ENCODE measurements around the gene OBP2A.
A peak's percentile ranks its signal among the peaks of the same experiment; 100 is the strongest.

Gene OBP2A

GRCh38 chr9:135552698-135553171, 6.8 kb downstream of the OBP2A start:
- no CpG with 5 or more reads among the region's 19 CpGs for WGBS (ENCODE audit: extremely low coverage, insufficient coverage, low lambda C conversion rate)
- H3K4me1 ChIP-seq (ENCODE audit: control insufficient read depth, low read depth, low read length) = no peaks in the 10 kb centered on the region
- peak; percentile 9 for DNase-seq

GRCh38 chr9:135554718-135555117, 8.8 kb downstream of the OBP2A start:
- Histone ChIP-seq H3K56ac (ENCODE audit: low read length) (no peak overlapping the region), H3K18ac (ENCODE audit: low read length) (no peak overlapping the region), H3K79me2 (ENCODE audit: control insufficient read depth, insufficient read depth, low read length) (no peaks in the 10 kb centered on the region), H3K27ac (ENCODE audit: low read depth, low read length) (no peak overlapping the region), H4K5ac (ENCODE audit: low read length) (no peak overlapping the region), H3K4me2 (ENCODE audit: low read length) (no peak overlapping the region), H3K9ac (ENCODE audit: low read length) (no peak overlapping the region), H3K23ac (ENCODE audit: low read length) (no peak overlapping the region), H3K36me3 (ENCODE audit: control insufficient read depth, insufficient read depth, low read length) (no peaks in the 10 kb centered on the region), H3K4me3 (ENCODE audit: low read length) (no peak overlapping the region), H3K27me3 (ENCODE audit: insufficient read depth, low read length, poor library complexity) (no peaks in the 10 kb centered on the region), H2BK120ac (ENCODE audit: low read depth, low read length) (no peak overlapping the region), H3K4ac (ENCODE audit: low read depth, low read length) (no peak overlapping the region), H3K4me1 (ENCODE audit: control insufficient read depth, low read depth, low read length) (no peaks in the 10 kb centered on the region), H2BK5ac (ENCODE audit: low read length) (no peak overlapping the region), H4K8ac (ENCODE audit: low read depth, low read length) (no peak overlapping the region), H3K79me1 (ENCODE audit: low read length) (no peaks in the 10 kb centered on the region), H2BK15ac (replicated peaks; ENCODE audit: low read depth) (no peak overlapping the region), H2AK5ac (ENCODE audit: low read length) (no peak overlapping the region)
- no peak for DNase-seq
- no CpG with 5 or more reads among the region's 4 CpGs for WGBS (ENCODE audit: extremely low coverage, insufficient coverage, low lambda C conversion rate)

More at GRCh38 chr9:135552698-135553171, 6.8 kb downstream of the OBP2A start:
- H3K18ac ChIP-seq (ENCODE audit: low read length) = no peak overlapping the region
- no peaks in the 10 kb centered on the region for H3K79me1 ChIP-seq (ENCODE audit: low read length)
- H3K79me2 ChIP-seq (ENCODE audit: control insufficient read depth, insufficient read depth, low read length) = no peaks in the 10 kb centered on the region
- no peak overlapping the region for H2AK5ac ChIP-seq (ENCODE audit: low read length)
- H2BK15ac ChIP-seq (replicated peaks; ENCODE audit: low read depth) = no peak overlapping the region
- H3K56ac ChIP-seq (ENCODE audit: low read length) = no peak overlapping the region
- no peaks in the 10 kb centered on the region for H3K27me3 ChIP-seq (ENCODE audit: insufficient read depth, low read length, poor library complexity)
- no peak overlapping the region for H4K5ac ChIP-seq (ENCODE audit: low read length)
- no peaks in the 10 kb centered on the region for H3K36me3 ChIP-seq (ENCODE audit: control insufficient read depth, insufficient read depth, low read length)
- no peak overlapping the region for H3K9ac ChIP-seq (ENCODE audit: low read length)
- no peak overlapping the region for H3K4ac ChIP-seq (ENCODE audit: low read depth, low read length)
- H3K4me3 ChIP-seq (ENCODE audit: low read length) = no peak overlapping the region
- H2BK120ac ChIP-seq (ENCODE audit: low read depth, low read length) = no peak overlapping the region
- no peak overlapping the region for H2BK5ac ChIP-seq (ENCODE audit: low read length)
- H3K4me2 ChIP-seq (ENCODE audit: low read length) = no peak overlapping the region
- no peak overlapping the region for H3K23ac ChIP-seq (ENCODE audit: low read length)
- no peak overlapping the region for H3K27ac ChIP-seq (ENCODE audit: low read depth, low read length)
- H4K8ac ChIP-seq (ENCODE audit: low read depth, low read length) = no peak overlapping the region

GRCh38 chr9:135555203-135555602, 9.3 kb downstream of the OBP2A start:
- H3K18ac ChIP-seq (ENCODE audit: low read length) = no peak overlapping the region
- no peaks in the 10 kb centered on the region for H3K4me1 ChIP-seq (ENCODE audit: control insufficient read depth, low read depth, low read length)
- no peaks in the 10 kb centered on the region for H3K27me3 ChIP-seq (ENCODE audit: insufficient read depth, low read length, poor library complexity)
- H3K56ac ChIP-seq (ENCODE audit: low read length) = no peak overlapping the region
- no peak overlapping the region for H2BK5ac ChIP-seq (ENCODE audit: low read length)
- H4K5ac ChIP-seq (ENCODE audit: low read length) = no peak overlapping the region
- H3K4me3 ChIP-seq (ENCODE audit: low read length) = no peak overlapping the region
- H2BK120ac ChIP-seq (ENCODE audit: low read depth, low read length) = no peak overlapping the region
- no peak overlapping the region for H3K27ac ChIP-seq (ENCODE audit: low read depth, low read length)
- H3K23ac ChIP-seq (ENCODE audit: low read length) = no peak overlapping the region
- H3K36me3 ChIP-seq (ENCODE audit: control insufficient read depth, insufficient read depth, low read length) = no peaks in the 10 kb centered on the region
- no peak for DNase-seq
- no peaks in the 10 kb centered on the region for H3K79me2 ChIP-seq (ENCODE audit: control insufficient read depth, insufficient read depth, low read length)
- no CpG with 5 or more reads among the region's 5 CpGs for WGBS (ENCODE audit: extremely low coverage, insufficient coverage, low lambda C conversion rate)
- no peak overlapping the region for H3K9ac ChIP-seq (ENCODE audit: low read length)
- no peaks in the 10 kb centered on the region for H3K79me1 ChIP-seq (ENCODE audit: low read length)
- no peak overlapping the region for H3K4me2 ChIP-seq (ENCODE audit: low read length)
- H4K8ac ChIP-seq (ENCODE audit: low read depth, low read length) = no peak overlapping the region
- H2AK5ac ChIP-seq (ENCODE audit: low read length) = no peak overlapping the region
- H3K4ac ChIP-seq (ENCODE audit: low read depth, low read length) = no peak overlapping the region
- no peak overlapping the region for H2BK15ac ChIP-seq (replicated peaks; ENCODE audit: low read depth)

- H2BK5ac ChIP-seq (ENCODE audit: low read length) = no peak overlapping the region
- H3K9ac ChIP-seq (ENCODE audit: low read length) = no peak overlapping the region
- no peak overlapping the region for H3K27ac ChIP-seq (ENCODE audit: low read depth, low read length)
- no peak overlapping the region for H4K5ac ChIP-seq (ENCODE audit: low read length)
- no peak overlapping the region for H2BK15ac ChIP-seq (replicated peaks; ENCODE audit: low read depth)
- H3K4me3 ChIP-seq (ENCODE audit: low read length) = no peak overlapping the region
- H3K79me1 ChIP-seq (ENCODE audit: low read length) = no peaks in the 10 kb centered on the region
- WGBS (ENCODE audit: extremely low coverage, insufficient coverage, low lambda C conversion rate) = no CpG with 5 or more reads among the region's 16 CpGs
- no peaks in the 10 kb centered on the region for H3K36me3 ChIP-seq (ENCODE audit: control insufficient read depth, insufficient read depth, low read length)
- no peaks in the 10 kb centered on the region for H3K79me2 ChIP-seq (ENCODE audit: control insufficient read depth, insufficient read depth, low read length)
- H3K56ac ChIP-seq (ENCODE audit: low read length) = no peak overlapping the region
- no peak overlapping the region for H2AK5ac ChIP-seq (ENCODE audit: low read length)
- H3K27me3 ChIP-seq (ENCODE audit: insufficient read depth, low read length, poor library complexity) = no peaks in the 10 kb centered on the region
- no peak overlapping the region for H3K23ac ChIP-seq (ENCODE audit: low read length)
- H4K8ac ChIP-seq (ENCODE audit: low read depth, low read length) = no peak overlapping the region
- H3K4me1 ChIP-seq (ENCODE audit: control insufficient read depth, low read depth, low read length) = no peaks in the 10 kb centered on the region
- H3K4me2 ChIP-seq (ENCODE audit: low read length) = no peak overlapping the region
- H3K18ac ChIP-seq (ENCODE audit: low read length) = no peak overlapping the region
- no peak overlapping the region for H3K4ac ChIP-seq (ENCODE audit: low read depth, low read length)
- no peak overlapping the region for H2BK120ac ChIP-seq (ENCODE audit: low read depth, low read length)
- DNase-seq = no peak
These were observed 10.0 kb downstream of the OBP2A start for GRCh38 chr9:135555910-135556309.

GRCh38 chr9:135559606-135560005, 13.7 kb downstream of the OBP2A start:
- no peaks in the 10 kb centered on the region for H3K27me3 ChIP-seq (ENCODE audit: insufficient read depth, low read length, poor library complexity)
- WGBS (ENCODE audit: extremely low coverage, insufficient coverage, low lambda C conversion rate) = no CpG with 5 or more reads among the region's 11 CpGs
- no peak overlapping the region for H3K9ac ChIP-seq (ENCODE audit: low read length)
- no peaks in the 10 kb centered on the region for H3K4me1 ChIP-seq (ENCODE audit: control insufficient read depth, low read depth, low read length)
- H3K27ac ChIP-seq (ENCODE audit: low read depth, low read length) = no peak overlapping the region
- H3K4ac ChIP-seq (ENCODE audit: low read depth, low read length) = no peak overlapping the region
- H2BK5ac ChIP-seq (ENCODE audit: low read length) = no peak overlapping the region
- no peaks in the 10 kb centered on the region for H3K79me1 ChIP-seq (ENCODE audit: low read length)
- H3K79me2 ChIP-seq (ENCODE audit: control insufficient read depth, insufficient read depth, low read length) = no peaks in the 10 kb centered on the region
- H2BK15ac ChIP-seq (replicated peaks; ENCODE audit: low read depth) = no peak overlapping the region
- no peak overlapping the region for H4K5ac ChIP-seq (ENCODE audit: low read length)
- H3K23ac ChIP-seq (ENCODE audit: low read length) = no peak overlapping the region
- H3K4me3 ChIP-seq (ENCODE audit: low read length) = no peak overlapping the region
- H3K18ac ChIP-seq (ENCODE audit: low read length) = no peak overlapping the region
- H2BK120ac ChIP-seq (ENCODE audit: low read depth, low read length) = no peak overlapping the region
- H3K36me3 ChIP-seq (ENCODE audit: control insufficient read depth, insufficient read depth, low read length) = no peaks in the 10 kb centered on the region
- H3K56ac ChIP-seq (ENCODE audit: low read length) = no peak overlapping the region
- no peak overlapping the region for H3K4me2 ChIP-seq (ENCODE audit: low read length)
- no peak overlapping the region for H4K8ac ChIP-seq (ENCODE audit: low read depth, low read length)
- peak; percentile 35 for DNase-seq
- H2AK5ac ChIP-seq (ENCODE audit: low read length) = no peak overlapping the region
